Smooth muscle cell (in vitro differentiated cells): ENCODE data around the gene HOXD9. TPM values are rescaled to one million over a fixed set of nuclear protein-coding genes. Genes with fewer than 3 reads are reported as not detected.

Source experiments
- DNase-seq: peaks from one replicate; lab custom pipeline; 2025; ENCODE audit not compliant: unreplicated experiment; lab: John Stamatoyannopoulos, UW
- H2AFZ ChIP-seq: fragments of 200-600 bp; sonication (generic); 2 replicates; pipeline ENCODE4 v1.6.0; 2016; ENCODE audit warnings: antibody characterized with exemption, low read depth, mild to moderate bottlenecking
- H3F3A ChIP-seq: fragments of 200-600 bp; sonication (generic); 2 replicates; pipeline ENCODE4 v1.6.0; 2017; ENCODE audit warnings: antibody characterized with exemption, low read depth
- H3K27ac ChIP-seq: fragments of 200-600 bp; sonication (generic); 2 replicates; pipeline ENCODE4 v1.5.1; 2016; ENCODE audit warnings: low read depth, mild to moderate bottlenecking
- H3K27me3 ChIP-seq: fragments of 200-600 bp; sonication (generic); 2 replicates; pipeline ENCODE4 v1.6.1; 2016; ENCODE audit warnings: low read depth, mild to moderate bottlenecking
- H3K36me3 ChIP-seq: fragments of 200-600 bp; sonication (generic); 2 replicates; pipeline ENCODE4 v1.5.1; 2016; ENCODE audit warnings: low read depth
- H3K4me1 ChIP-seq: fragments of 200-600 bp; sonication (generic); 2 replicates; pipeline ENCODE4 v1.5.1; 2016; ENCODE audit warnings: low read depth
- H3K4me2 ChIP-seq: fragments of 200-600 bp; sonication (generic); 2 replicates; pipeline ENCODE4 v1.6.0; 2016; ENCODE audit warnings: mild to moderate bottlenecking
- H3K4me3 ChIP-seq: fragments of 200-600 bp; sonication (generic); 2 replicates; pipeline ENCODE4 v1.5.1; 2016; ENCODE audit warnings: mild to moderate bottlenecking
- H3K79me2 ChIP-seq: fragments of 200-600 bp; sonication (generic); 2 replicates; pipeline ENCODE4 v1.6.0; 2016; ENCODE audit warnings: low read depth, mild to moderate bottlenecking
- H3K9ac ChIP-seq: fragments of 200-600 bp; sonication (generic); 2 replicates; pipeline ENCODE4 v1.6.0; 2016; ENCODE audit warnings: low read depth
- H3K9me3 ChIP-seq: fragments of 200-600 bp; sonication (generic); replicated peaks from 2 replicates; pipeline ENCODE4 v1.5.1; 2016; ENCODE audit warnings: low read depth
- H4K20me1 ChIP-seq: fragments of 200-600 bp; sonication (generic); 2 replicates; pipeline ENCODE4 v1.6.0; 2016; ENCODE audit warnings: low read depth
- WGBS: methylation state at CpG from one replicate; pipeline ENCODE4 v1.1.7; 2016; ENCODE audit warnings: low lambda C conversion rate; 5-methylcytosine and 5-hydroxymethylcytosine counted together
- polyA plus RNA-seq: library from polyadenylated mRNA; unstranded; fragments of >200 nt; fragmentation: Nextera tagmentation; extraction: Ambion mirVana; gene quantifications from 2 replicates; pipeline ENCODE4 v1.2.1, GENCODE V29; 2016
- total RNA-seq: library from RNA; depleted of rRNA; stranded (reverse); fragments of >200 nt; gene quantifications from 2 replicates; pipeline ENCODE4 v1.2.3, GENCODE V29; 2014
- TF ChIP-seq, protein P1 (sequence below): fragments of 200-600 bp; sonication (generic); IDR thresholded peaks from 2 replicates; pipeline ENCODE4 v1.5.1; 2017; ENCODE audit warnings: borderline replicate concordance, mild to moderate bottlenecking, antibody characterized with exemption; ENCODE audit not compliant: insufficient read depth, poor library complexity, severe bottlenecking

The HOXD9 gene
- total and polyA plus RNA-seq, 2 experiments from 2014 or later = 0.49 to 2.2 TPM

- no peak overlapping the region for H3K4me3 ChIP-seq
- peaks cover 51% of the 10 kb centered on the region for H4K20me1 ChIP-seq
Observed at GRCh38 chr2:176124110-176124946, 1.8 kb downstream of the HOXD9 start.

GRCh38 chr2:176124947-176125771 lies 2.6 kb downstream of the HOXD9 start:
- no peak overlapping the region for H2AFZ ChIP-seq
- H3K79me2 ChIP-seq = no peaks in the 10 kb centered on the region
- no peaks in the 10 kb centered on the region for H3F3A ChIP-seq
- no peaks in the 10 kb centered on the region for H3K9me3 ChIP-seq
- no peak overlapping the region for H3K27ac ChIP-seq
- H3K4me2 ChIP-seq = no peak overlapping the region
- peaks cover 7% of the 10 kb centered on the region for H3K4me1 ChIP-seq
- DNase-seq = no peak
- H3K4me3 ChIP-seq = no peak overlapping the region
- TF ChIP-seq, protein P1, sequence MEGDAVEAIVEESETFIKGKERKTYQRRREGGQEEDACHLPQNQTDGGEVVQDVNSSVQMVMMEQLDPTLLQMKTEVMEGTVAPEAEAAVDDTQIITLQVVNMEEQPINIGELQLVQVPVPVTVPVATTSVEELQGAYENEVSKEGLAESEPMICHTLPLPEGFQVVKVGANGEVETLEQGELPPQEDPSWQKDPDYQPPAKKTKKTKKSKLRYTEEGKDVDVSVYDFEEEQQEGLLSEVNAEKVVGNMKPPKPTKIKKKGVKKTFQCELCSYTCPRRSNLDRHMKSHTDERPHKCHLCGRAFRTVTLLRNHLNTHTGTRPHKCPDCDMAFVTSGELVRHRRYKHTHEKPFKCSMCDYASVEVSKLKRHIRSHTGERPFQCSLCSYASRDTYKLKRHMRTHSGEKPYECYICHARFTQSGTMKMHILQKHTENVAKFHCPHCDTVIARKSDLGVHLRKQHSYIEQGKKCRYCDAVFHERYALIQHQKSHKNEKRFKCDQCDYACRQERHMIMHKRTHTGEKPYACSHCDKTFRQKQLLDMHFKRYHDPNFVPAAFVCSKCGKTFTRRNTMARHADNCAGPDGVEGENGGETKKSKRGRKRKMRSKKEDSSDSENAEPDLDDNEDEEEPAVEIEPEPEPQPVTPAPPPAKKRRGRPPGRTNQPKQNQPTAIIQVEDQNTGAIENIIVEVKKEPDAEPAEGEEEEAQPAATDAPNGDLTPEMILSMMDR = no peak
- H3K9ac ChIP-seq = no peak overlapping the region
- no peaks in the 10 kb centered on the region for H3K36me3 ChIP-seq
- peaks cover 98% of the 10 kb centered on the region for H3K27me3 ChIP-seq
- 46% methylated on average over 8 of the region's 9 CpGs for WGBS
- H4K20me1 ChIP-seq = peaks cover 43% of the 10 kb centered on the region

More at GRCh38 chr2:176124110-176124946, 1.8 kb downstream of the HOXD9 start:
- Histone ChIP-seq H3K4me1 (peaks cover 3% of the 10 kb centered on the region), H3K9me3 (no peaks in the 10 kb centered on the region), H3K36me3 (no peaks in the 10 kb centered on the region), H3K9ac (no peak overlapping the region), H3K27me3 (peaks cover 100% of the 10 kb centered on the region), H3K4me2 (no peak overlapping the region), H2AFZ (no peak overlapping the region), H3K27ac (no peak overlapping the region), H3F3A (no peaks in the 10 kb centered on the region), H3K79me2 (no peaks in the 10 kb centered on the region)
- WGBS = 45% methylated on average over 32 of the region's 34 CpGs
- DNase-seq = no peak
- TF ChIP-seq, protein P1 = no peak

- H3K4me2 ChIP-seq = no peak overlapping the region
- no peaks in the 10 kb centered on the region for H3K9me3 ChIP-seq
- no peaks in the 10 kb centered on the region for H3K36me3 ChIP-seq
- H4K20me1 ChIP-seq = peaks cover 38% of the 10 kb centered on the region
- TF ChIP-seq, protein P1 = no peak
- no peak overlapping the region for H3K9ac ChIP-seq
- H3K4me1 ChIP-seq = peaks cover 7% of the 10 kb centered on the region
- WGBS = 39% methylated on average over 6 of the region's 6 CpGs
- no peak overlapping the region for H3K27ac ChIP-seq
- H3K27me3 ChIP-seq = peaks cover 98% of the 10 kb centered on the region
- H3F3A ChIP-seq = no peaks in the 10 kb centered on the region
- no peak overlapping the region for H2AFZ ChIP-seq
- no peak for DNase-seq
- H3K4me3 ChIP-seq = no peak overlapping the region
- H3K79me2 ChIP-seq = no peaks in the 10 kb centered on the region
Observed at GRCh38 chr2:176125772-176126054, 3.2 kb downstream of the HOXD9 start.
